Measurements from ENCODE around the gene DKC1.

Gene DKC1

DNA sequence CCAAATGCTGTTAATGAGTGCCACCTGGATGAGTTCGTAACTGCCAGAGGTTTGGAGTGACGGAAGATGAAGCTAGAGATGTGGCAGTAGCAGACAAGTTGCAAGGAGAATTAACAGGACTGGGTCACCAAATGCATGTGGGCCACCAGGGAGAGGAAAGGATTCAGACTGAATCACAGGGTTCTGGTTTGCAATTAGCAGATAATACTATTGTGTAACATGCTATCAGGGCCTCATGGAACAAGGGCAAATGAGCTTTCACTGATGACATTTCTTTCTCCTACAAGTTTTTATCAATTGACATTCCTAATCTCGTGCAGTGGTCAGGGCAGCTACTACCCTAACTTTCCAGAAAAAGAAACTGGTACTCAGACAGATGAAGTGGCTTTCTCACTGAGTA lies 33.2 kb upstream of the DKC1 start:
- H3K27me3 ChIP-seq (ENCODE audit: insufficient read depth, poor library complexity, severe bottlenecking): no peaks in the 10 kb centered on the region
- H3K4me3 ChIP-seq (replicated peaks; ENCODE audit: insufficient read depth, low read length): no peak overlapping the region
- DNase-seq (ENCODE audit: low read depth in 1 of 2, low spot score in 1 of 2): no peak
- no peak overlapping the region for H3K27ac ChIP-seq (replicated peaks)
- TF ChIP-seq, protein P1, sequence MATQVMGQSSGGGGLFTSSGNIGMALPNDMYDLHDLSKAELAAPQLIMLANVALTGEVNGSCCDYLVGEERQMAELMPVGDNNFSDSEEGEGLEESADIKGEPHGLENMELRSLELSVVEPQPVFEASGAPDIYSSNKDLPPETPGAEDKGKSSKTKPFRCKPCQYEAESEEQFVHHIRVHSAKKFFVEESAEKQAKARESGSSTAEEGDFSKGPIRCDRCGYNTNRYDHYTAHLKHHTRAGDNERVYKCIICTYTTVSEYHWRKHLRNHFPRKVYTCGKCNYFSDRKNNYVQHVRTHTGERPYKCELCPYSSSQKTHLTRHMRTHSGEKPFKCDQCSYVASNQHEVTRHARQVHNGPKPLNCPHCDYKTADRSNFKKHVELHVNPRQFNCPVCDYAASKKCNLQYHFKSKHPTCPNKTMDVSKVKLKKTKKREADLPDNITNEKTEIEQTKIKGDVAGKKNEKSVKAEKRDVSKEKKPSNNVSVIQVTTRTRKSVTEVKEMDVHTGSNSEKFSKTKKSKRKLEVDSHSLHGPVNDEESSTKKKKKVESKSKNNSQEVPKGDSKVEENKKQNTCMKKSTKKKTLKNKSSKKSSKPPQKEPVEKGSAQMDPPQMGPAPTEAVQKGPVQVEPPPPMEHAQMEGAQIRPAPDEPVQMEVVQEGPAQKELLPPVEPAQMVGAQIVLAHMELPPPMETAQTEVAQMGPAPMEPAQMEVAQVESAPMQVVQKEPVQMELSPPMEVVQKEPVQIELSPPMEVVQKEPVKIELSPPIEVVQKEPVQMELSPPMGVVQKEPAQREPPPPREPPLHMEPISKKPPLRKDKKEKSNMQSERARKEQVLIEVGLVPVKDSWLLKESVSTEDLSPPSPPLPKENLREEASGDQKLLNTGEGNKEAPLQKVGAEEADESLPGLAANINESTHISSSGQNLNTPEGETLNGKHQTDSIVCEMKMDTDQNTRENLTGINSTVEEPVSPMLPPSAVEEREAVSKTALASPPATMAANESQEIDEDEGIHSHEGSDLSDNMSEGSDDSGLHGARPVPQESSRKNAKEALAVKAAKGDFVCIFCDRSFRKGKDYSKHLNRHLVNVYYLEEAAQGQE (IDR thresholded peaks at IDR 0.05; ENCODE audit: insufficient replicate concordance, low read depth): no peak
- TF ChIP-seq, protein P2, sequence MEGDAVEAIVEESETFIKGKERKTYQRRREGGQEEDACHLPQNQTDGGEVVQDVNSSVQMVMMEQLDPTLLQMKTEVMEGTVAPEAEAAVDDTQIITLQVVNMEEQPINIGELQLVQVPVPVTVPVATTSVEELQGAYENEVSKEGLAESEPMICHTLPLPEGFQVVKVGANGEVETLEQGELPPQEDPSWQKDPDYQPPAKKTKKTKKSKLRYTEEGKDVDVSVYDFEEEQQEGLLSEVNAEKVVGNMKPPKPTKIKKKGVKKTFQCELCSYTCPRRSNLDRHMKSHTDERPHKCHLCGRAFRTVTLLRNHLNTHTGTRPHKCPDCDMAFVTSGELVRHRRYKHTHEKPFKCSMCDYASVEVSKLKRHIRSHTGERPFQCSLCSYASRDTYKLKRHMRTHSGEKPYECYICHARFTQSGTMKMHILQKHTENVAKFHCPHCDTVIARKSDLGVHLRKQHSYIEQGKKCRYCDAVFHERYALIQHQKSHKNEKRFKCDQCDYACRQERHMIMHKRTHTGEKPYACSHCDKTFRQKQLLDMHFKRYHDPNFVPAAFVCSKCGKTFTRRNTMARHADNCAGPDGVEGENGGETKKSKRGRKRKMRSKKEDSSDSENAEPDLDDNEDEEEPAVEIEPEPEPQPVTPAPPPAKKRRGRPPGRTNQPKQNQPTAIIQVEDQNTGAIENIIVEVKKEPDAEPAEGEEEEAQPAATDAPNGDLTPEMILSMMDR (IDR thresholded peaks at IDR 0.05; ENCODE audit: insufficient read depth, low read length): no peak
- TF ChIP-seq SPI1 (IDR thresholded peaks at IDR 0.05; ENCODE audit: borderline replicate concordance, low read depth): no peak
- no peak for TF ChIP-seq POLR2AphosphoS5 (IDR thresholded peaks at IDR 0.05; ENCODE audit: low read depth)
- no peak for TF ChIP-seq GABPA (IDR thresholded peaks at IDR 0.05; ENCODE audit: low read depth)

DNA sequence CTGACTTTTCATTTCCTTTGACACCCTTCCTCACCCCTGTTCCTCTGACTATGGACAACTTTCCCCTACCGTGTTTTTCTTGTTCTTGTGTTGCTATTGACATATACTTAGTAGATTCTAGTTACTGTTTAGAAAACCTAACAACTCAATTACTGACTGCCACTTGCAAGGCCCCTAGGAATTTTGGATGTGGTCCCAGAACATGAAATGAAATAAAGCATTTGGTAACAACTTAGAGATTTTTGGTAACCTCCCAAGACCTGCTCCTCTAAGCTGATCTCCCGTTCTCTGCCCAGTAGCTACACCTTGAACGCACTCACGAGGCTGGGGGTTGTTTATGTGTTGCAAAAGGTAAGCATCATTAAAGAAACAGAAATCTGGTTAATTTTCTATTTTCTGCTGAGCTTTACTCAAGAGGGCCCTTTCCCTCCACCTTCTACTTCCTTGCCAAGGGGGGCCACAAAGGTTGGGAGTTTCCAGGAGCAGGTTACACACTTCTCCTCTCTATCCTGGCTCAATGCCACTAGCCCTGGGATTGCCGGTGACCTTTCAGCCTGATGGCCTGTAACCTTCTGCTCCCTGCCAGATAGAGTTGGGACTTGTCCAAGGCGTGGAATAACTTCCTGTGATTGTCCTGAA lies 32.3 kb upstream of the DKC1 start:
- no peak for DNase-seq (ENCODE audit: low read depth in 1 of 2, low spot score in 1 of 2)
- TF ChIP-seq GABPA (IDR thresholded peaks at IDR 0.05; ENCODE audit: low read depth) (no peak), POLR2AphosphoS5 (IDR thresholded peaks at IDR 0.05; ENCODE audit: low read depth) (no peak), SPI1 (IDR thresholded peaks at IDR 0.05; ENCODE audit: borderline replicate concordance, low read depth) (no peak)
- TF ChIP-seq, protein P1 (IDR thresholded peaks at IDR 0.05; ENCODE audit: insufficient replicate concordance, low read depth): no peak
- TF ChIP-seq, protein P2 (IDR thresholded peaks at IDR 0.05; ENCODE audit: insufficient read depth, low read length): no peak
- no peaks in the 10 kb centered on the region for H3K27me3 ChIP-seq (ENCODE audit: insufficient read depth, poor library complexity, severe bottlenecking)
- H3K4me3 ChIP-seq (replicated peaks; ENCODE audit: insufficient read depth, low read length): no peak overlapping the region
- H3K27ac ChIP-seq (replicated peaks): peak overlapping the region; percentile 27

DNA sequence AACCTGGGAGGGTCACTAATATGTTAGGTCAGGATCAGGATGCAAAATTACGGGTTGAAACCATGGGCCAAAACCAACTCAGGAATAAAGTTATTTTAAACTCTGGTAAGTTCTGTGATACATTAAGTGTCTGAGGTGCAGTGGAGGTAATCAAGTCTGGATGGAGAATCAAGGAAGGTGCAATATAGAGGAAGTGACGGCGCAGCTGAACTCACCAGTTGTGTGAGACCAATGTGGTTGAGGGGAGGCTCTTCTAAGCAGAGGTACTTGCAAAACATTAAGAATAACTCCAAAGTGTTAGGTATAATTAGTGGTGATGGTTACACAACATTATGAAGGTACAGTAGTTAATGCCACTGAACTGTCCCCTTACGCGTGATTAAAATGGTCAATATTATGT lies 31.5 kb upstream of the DKC1 start:
- TF ChIP-seq SPI1 (IDR thresholded peaks at IDR 0.05; ENCODE audit: borderline replicate concordance, low read depth): peak; percentile 73; the same call in 1 of the 2 replicates
- TF ChIP-seq GABPA (IDR thresholded peaks at IDR 0.05; ENCODE audit: low read depth): no peak
- Histone ChIP-seq H3K4me3 (replicated peaks; ENCODE audit: insufficient read depth, low read length) (no peak overlapping the region), H3K27me3 (ENCODE audit: insufficient read depth, poor library complexity, severe bottlenecking) (no peaks in the 10 kb centered on the region), H3K27ac (replicated peaks) (peak overlapping the region; percentile 84)
- DNase-seq (ENCODE audit: low read depth in 1 of 2, low spot score in 1 of 2): peak in 1 of 2 experiments; percentile 69

DNA sequence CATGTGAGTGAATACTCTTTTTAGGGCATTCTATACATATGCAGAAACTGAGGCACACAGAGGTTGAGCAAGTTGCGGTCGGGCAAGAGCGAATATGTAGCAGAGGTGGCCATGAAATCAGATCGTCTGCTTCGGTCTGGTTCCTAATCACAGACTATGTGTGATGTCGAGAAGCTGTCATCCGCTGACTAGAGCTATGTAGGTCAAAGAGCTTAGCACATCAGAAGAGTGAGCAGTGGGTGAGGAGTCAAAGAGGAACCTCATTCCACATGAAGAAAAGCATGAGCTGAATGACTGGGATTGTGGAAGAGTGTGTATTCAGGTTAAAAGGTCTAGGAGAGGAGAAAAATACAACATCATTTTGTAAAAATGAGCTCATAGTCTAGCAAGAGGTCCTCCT lies 30.8 kb upstream of the DKC1 start:
- TF ChIP-seq SPI1 (IDR thresholded peaks at IDR 0.05; ENCODE audit: borderline replicate concordance, low read depth) (no peak), POLR2AphosphoS5 (IDR thresholded peaks at IDR 0.05; ENCODE audit: low read depth) (no peak), GABPA (IDR thresholded peaks at IDR 0.05; ENCODE audit: low read depth) (no peak)
- TF ChIP-seq, protein P2 (IDR thresholded peaks at IDR 0.05; ENCODE audit: insufficient read depth, low read length): no peak
- TF ChIP-seq, protein P1 (IDR thresholded peaks at IDR 0.05; ENCODE audit: insufficient replicate concordance, low read depth): no peak
- no peak overlapping the region for H3K4me3 ChIP-seq (replicated peaks; ENCODE audit: insufficient read depth, low read length)
- H3K27ac ChIP-seq (replicated peaks): peak overlapping the region; percentile 84
- peak in 1 of 2 experiments; percentile 54 for DNase-seq (ENCODE audit: low read depth in 1 of 2, low spot score in 1 of 2)
- H3K27me3 ChIP-seq (ENCODE audit: insufficient read depth, poor library complexity, severe bottlenecking): no peaks in the 10 kb centered on the region

Measured in HL-60 (cell line).